ENCODE measurements around the gene REELD1.

REELD1 gene

DNA sequence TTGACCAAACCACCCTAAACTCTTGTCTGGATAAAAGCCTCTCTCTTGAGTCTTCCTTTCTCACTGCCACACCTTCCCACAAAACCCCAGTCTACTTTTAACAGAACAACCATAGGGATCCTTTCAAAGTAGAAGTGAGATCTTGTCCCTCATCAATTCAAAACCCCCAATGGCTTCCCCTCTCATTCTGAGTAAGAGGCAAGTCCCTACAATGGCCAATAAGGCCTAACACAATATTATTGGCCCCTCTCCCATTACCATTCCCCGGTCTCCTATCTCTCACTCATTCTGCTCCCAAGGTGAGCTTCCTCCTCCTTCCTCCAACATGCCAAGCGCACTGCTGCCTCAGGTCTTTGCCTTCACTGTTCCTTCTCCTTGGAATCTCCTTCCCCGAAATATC lies 57.1 kb downstream of the REELD1 start:
- no peak for DNase-seq

DNA sequence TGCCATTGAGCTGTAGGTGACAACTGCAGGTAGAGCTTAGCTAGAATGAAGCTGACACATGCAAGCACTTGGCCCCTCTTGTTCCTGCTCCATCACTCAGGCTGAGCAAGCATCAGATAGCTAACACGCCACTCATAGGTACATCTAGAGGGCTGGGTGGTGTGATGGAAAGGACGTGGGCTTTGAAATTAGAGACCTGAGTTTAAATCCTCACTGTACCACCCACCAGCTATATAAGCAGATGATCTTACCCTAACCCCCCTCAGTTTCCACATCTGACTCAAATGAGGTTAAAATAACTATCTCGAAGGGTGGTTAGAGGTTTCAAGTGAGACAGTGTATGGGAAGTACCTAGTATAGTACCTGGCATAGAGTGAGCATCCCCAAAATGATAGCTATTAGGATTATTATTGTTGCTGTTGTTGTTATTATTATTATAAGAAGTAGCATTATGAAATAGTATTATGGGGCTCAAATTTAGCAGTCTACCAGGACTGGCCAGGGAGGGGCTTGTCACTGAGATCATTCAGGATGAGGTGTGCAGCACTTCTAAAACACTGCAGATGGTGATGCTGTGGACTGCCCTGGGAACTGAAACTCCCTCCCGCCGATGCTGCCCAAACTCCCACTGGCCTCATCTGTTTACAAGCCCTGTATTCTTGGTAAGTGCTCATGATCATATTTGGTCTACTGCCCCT lies 59.0 kb downstream of the REELD1 start:
- DNase-seq: no peak

GRCh38 chr4:146274774-146275173 lies 60.4 kb downstream of the REELD1 start:
- no peak for DNase-seq

DNA sequence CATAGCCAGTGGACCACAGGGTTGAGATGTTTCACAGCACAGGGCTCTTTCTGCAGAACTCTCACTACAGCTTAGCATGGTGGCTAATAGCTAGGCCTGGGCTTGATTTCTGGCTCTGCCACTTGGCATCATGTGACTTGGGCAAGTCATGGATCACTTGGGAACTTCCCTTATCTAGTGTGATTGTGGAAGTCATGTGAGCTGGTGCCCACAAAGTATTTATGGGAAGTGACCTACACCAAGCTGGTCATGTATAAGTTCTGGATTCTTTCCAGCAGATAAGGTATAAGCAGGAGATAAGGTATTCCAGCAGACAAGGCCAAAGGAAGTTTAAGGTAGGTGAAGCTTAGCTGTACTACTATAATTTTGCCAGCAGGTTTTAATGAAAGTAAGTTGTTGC lies 61.0 kb downstream of the REELD1 start:
- no peak for DNase-seq

- DNase-seq: no peak
Observed at GRCh38 chr4:146278986-146279385, 64.6 kb downstream of the REELD1 start.

Data from activated CD4-positive, alpha-beta T cell treated with anti-CD3 and anti-CD28 coated beads, Interleukin-2, amount 50 U/mL, for 16 hours (primary cell).